BE2C (cell line): ENCODE data around the gene ABHD2.

ENCODE experiments used
- DNase-seq: peaks from one replicate; pipeline ENCODE4 v3.0.0-alpha.2; 2020
- H3K27me3 ChIP-seq: fragments of 250-450 bp; sonication (Bioruptor Pico); 2 replicates; pipeline ENCODE4 v1.5.1; 2020; ENCODE audit warnings: mild to moderate bottlenecking
- H3K36me3 ChIP-seq: fragments of 250-450 bp; sonication (Bioruptor Pico); 2 replicates; pipeline ENCODE4 v1.5.1; 2020; ENCODE audit warnings: mild to moderate bottlenecking
- H3K4me1 ChIP-seq: fragments of 250-450 bp; sonication (Bioruptor Pico); 2 replicates; pipeline ENCODE4 v1.5.1; 2020
- H3K4me3 ChIP-seq: 2 replicates; pipeline ENCODE4 v1.5.1; 2011; ENCODE audit warnings: low read depth, low read length
- H3K9me3 ChIP-seq: fragments of 250-450 bp; sonication (Bioruptor Pico); 2 replicates; pipeline ENCODE4 v1.5.1; 2020
- TF ChIP-seq, protein P1 (sequence below): IDR thresholded peaks from 2 replicates; pipeline ENCODE4 v1.5.1; 2012; ENCODE audit warnings: mild to moderate bottlenecking, low read depth, low read length

Gene ABHD2

DNA sequence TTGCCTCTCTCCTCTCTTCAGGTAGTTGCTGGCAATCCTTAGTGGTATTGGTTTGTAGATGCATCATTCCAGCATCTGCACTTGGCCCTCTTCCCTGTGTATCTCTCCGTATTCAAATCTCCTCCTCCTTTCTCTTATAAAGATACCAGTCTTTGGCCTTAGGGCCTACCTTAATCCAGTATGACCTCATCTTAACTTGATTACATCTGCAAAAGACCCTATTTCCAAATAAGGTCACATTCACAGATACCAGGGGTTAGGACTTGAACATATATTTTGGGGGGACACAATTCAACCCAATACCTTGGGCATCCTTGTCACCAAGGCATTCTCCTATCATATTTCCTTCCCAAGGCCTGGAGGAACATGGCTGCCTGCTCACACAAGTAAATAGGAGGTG lies 22.0 kb upstream of the ABHD2 start:
- no peak for DNase-seq
- TF ChIP-seq, protein P1, sequence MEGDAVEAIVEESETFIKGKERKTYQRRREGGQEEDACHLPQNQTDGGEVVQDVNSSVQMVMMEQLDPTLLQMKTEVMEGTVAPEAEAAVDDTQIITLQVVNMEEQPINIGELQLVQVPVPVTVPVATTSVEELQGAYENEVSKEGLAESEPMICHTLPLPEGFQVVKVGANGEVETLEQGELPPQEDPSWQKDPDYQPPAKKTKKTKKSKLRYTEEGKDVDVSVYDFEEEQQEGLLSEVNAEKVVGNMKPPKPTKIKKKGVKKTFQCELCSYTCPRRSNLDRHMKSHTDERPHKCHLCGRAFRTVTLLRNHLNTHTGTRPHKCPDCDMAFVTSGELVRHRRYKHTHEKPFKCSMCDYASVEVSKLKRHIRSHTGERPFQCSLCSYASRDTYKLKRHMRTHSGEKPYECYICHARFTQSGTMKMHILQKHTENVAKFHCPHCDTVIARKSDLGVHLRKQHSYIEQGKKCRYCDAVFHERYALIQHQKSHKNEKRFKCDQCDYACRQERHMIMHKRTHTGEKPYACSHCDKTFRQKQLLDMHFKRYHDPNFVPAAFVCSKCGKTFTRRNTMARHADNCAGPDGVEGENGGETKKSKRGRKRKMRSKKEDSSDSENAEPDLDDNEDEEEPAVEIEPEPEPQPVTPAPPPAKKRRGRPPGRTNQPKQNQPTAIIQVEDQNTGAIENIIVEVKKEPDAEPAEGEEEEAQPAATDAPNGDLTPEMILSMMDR = no peak
- H3K36me3 ChIP-seq = no peaks in the 10 kb centered on the region; the same call in 1 of the 2 replicates
- H3K27me3 ChIP-seq = no peaks in the 10 kb centered on the region
- no peaks in the 10 kb centered on the region for H3K4me1 ChIP-seq
- peaks cover 3% of the 10 kb centered on the region; the same call in 1 of the 2 replicates for H3K9me3 ChIP-seq
- H3K4me3 ChIP-seq = no peak overlapping the region

DNA sequence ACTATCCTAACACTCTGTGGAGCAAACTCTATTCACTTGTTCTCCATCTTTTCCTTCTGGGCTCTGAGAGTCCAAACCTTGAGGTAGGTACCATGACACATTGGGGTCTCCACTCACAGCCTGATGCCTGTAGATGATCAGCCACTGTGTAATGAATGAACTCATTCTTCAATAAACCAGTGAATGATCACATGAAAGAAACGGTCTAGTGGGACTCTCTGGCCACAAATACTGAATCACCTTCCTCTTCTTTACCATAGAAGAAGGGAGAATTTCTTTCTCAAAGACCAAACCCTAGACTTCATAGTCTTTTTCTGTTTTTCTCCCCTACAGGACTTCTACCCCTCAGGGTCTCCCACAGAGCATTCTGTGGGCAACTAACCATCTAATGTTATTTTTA lies 20.5 kb upstream of the ABHD2 start:
- no peaks in the 10 kb centered on the region for H3K4me1 ChIP-seq
- no peaks in the 10 kb centered on the region; the same call in 1 of the 2 replicates for H3K36me3 ChIP-seq
- H3K9me3 ChIP-seq = peaks cover 3% of the 10 kb centered on the region; the same call in 1 of the 2 replicates
- DNase-seq = no peak
- H3K27me3 ChIP-seq = no peaks in the 10 kb centered on the region
- TF ChIP-seq, protein P1 = no peak
- no peak overlapping the region for H3K4me3 ChIP-seq

DNA sequence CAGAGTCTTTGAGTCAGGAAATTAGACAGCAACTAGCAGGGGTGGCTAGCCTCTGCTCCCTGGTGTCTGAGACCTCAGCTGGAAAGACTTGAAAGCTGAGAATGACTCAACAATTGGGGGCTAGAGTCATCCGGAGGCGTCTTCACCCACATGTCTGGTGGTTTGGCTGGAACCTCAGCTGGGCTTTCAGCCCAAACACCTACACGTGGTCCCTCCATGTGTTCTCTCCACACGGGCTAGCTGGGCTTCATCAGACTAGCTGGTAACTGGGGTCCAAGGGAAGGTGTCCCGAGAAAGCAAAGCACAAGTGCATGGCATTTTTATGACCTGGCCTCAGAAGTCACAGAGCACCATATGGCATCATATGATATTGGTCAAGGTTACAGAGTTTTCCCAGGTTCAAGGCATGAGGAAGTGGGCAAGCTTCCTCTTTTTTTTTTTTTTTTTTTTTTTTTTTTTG lies 19.9 kb upstream of the ABHD2 start:
- H3K4me3 ChIP-seq = no peak overlapping the region
- no peaks in the 10 kb centered on the region for H3K4me1 ChIP-seq
- DNase-seq = no peak
- no peaks in the 10 kb centered on the region for H3K27me3 ChIP-seq
- TF ChIP-seq, protein P1 = no peak
- no peaks in the 10 kb centered on the region; the same call in 1 of the 2 replicates for H3K36me3 ChIP-seq
- H3K9me3 ChIP-seq = peaks cover 3% of the 10 kb centered on the region; the same call in 1 of the 2 replicates

DNA sequence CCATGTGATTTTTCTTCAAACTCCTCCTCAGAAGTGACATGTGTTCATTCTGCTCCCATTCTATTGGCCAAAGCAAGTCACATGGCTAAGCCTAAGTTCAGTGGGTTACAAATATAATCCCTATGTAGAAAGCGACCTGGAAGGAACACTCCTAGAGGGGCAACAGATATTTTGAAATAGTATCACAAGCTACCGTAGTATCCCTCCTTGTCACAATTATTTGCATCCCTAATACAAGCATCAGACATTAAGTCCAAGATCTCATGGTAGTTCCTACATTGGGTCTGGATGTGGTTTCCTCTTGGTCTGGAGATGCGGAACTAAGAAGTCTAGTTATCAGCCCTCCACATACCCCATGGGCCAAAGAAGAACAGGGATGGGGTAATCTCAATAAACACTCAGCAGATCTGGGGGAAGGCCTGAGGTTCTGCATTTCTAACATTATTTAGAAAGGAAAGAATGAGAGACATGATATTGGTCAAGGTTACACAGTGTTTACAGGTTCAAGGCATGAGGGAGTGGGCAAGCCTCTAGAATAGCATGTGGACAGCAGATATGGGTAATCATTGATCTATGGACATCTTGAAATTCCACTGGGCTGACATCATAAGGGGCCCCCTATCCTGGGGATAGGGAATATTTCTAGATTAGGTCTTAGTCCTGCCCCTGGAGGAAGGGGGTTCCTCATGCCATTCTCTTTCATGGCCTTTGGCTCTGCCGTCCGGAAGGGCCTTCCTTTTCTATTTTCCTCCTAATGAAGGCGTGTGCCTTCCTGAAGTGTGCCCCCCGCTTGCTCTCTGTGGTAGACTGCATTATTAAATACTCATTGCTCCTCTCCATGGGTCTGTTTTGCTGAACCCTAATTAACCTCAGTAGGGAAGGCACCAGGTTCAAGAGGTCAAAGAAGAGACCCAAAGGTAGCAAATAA lies 17.8 kb upstream of the ABHD2 start:
- Histone ChIP-seq H3K4me3 (no peak overlapping the region), H3K9me3 (peaks cover 3% of the 10 kb centered on the region; the same call in 1 of the 2 replicates), H3K27me3 (no peaks in the 10 kb centered on the region), H3K36me3 (no peaks in the 10 kb centered on the region; the same call in 1 of the 2 replicates), H3K4me1 (no peaks in the 10 kb centered on the region)
- TF ChIP-seq, protein P1 = no peak
- no peak for DNase-seq

DNA sequence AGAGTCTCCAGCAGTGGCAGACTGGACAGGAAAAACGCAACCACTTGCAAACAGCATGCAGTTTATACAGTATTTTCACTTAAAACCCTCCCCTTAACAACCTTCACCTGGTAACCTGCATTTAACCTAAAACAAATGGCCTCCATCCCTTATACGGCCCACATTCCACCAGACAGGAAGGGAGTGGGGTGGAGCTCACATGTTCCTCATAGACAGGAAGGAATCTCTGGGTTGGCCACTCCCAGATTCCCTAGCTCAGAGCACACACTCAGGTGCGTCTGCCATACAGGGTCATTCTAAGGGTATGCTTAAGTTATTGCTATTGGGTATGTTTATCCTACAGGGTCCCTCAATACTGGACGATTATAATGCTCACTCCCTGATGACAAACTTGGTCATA lies 16.8 kb upstream of the ABHD2 start:
- no peak for DNase-seq
- Histone ChIP-seq H3K4me3 (no peak overlapping the region), H3K36me3 (no peaks in the 10 kb centered on the region; the same call in 1 of the 2 replicates), H3K27me3 (no peaks in the 10 kb centered on the region), H3K4me1 (no peaks in the 10 kb centered on the region), H3K9me3 (peaks cover 3% of the 10 kb centered on the region; the same call in 1 of the 2 replicates)
- TF ChIP-seq, protein P1 = no peak

DNA sequence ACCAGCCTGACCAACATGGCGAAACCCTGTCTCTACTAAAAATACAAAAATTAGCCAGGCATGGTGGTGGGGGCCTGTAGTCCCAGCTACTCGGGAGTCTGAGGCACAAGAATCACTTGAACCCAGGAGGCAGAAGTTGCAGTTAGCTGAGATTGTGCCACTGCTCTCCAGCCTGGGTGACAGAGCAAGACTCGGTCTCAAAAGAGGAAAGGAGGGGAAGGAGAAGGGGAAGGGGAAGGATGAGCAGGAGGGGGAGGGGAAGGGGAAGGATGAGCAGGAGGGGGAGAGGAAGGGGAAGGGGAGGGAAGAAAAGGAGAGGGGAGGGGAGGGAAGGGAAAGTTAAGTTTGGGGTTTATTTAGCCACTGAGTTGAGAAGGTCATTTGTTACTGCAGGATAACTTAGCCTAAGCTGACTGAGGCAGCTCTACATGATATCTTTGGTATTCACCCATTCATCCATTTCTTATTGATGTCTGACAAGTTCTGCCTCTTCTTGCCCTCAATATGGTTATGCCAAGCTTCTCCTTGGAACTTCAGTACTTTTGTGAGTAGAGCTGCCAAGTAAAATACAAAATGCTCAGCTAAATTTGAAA lies 15.9 kb upstream of the ABHD2 start:
- DNase-seq = no peak

More for the DNA sequence above, 15.9 kb upstream of the ABHD2 start:
- no peaks in the 10 kb centered on the region for H3K27me3 ChIP-seq
- no peaks in the 10 kb centered on the region for H3K9me3 ChIP-seq
- H3K36me3 ChIP-seq = no peaks in the 10 kb centered on the region; the same call in 1 of the 2 replicates
- H3K4me3 ChIP-seq = no peak overlapping the region
- TF ChIP-seq, protein P1 = no peak
- H3K4me1 ChIP-seq = no peaks in the 10 kb centered on the region
